HG03097 (cell line): Measurements from ENCODE around the gene PNPLA5.

Experiments
- ATAC-seq: cut with Tn5 transposase; IDR thresholded peaks from one replicate; pipeline ENCODE4 v1.9.1; 2021; ENCODE audit not compliant: unreplicated experiment, low FRiP score

PNPLA5 gene

DNA sequence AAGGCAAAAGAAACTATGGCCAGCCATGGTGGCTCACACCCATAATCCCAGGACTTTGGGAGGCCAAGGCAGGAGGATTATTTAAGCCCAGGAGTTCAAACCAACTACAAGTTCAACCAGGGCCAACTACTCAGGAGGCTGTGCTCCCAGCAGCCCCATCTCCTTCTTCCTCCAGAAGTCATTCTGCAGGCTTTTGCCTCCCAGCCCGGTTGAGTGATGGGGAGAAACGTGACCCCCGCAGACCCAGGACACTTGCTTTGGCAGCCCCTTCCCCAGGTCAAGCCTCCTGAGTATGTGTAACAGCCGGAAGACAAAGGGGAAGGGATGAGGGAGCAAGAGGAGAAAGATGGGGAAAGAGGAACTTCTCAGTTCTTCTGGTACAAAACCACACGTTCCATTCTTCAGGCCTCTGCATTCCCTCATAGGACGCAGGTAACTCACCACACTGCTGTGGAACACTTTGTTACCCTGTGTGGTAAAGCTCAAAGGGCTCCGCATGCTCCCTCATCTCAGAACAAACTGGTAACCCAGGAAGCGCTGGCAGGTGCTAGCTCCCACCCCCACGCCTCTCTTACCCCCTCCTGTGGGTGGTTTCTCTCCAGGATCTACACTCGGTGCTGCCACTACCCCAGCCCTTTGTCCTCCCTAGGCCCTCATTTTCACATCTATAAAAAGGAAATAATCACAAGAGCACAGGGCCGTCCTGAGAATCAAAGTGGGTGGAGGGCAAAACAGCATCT is 33.5 kb downstream of the PNPLA5 start:
- no peak for ATAC-seq

DNA sequence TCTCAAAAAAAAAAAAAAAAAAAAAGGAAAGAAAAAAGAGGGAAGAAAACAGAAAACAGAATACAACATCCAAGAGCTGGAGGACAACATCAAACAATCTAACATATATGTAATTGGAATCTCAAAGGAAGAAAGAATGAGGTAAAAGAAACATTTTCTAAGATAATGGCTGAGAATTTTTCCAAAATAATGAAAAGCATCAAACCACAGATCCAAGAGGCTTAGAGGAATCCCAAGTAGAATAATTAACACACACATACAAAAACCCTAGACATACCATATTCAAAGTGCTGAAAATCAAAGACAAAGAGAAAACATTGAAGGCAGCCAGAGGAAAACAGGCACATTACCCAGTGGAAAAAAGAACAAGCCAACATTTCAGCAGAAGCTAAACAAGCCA is 34.4 kb downstream of the PNPLA5 start:
- ATAC-seq = no peak

DNA sequence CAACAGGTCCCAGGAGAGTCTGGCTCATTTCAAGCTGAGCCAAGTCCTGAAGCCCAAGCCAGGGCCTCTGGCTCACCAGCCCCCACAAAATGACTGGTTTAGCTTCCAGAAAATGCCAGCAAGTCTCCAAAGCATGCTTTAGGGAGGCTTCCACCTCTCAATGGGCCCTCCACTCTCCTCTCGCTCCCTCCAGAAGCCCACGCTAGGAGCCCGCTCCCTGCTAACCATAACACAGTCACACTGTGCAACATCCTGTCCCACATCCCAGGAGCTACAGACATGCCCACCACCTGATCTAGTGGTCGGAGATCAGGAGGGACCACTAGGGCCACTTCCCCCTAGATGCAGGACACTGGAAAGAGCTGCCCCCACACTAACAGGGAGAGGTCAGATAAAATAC is 36.4 kb downstream of the PNPLA5 start:
- no peak for ATAC-seq

DNA sequence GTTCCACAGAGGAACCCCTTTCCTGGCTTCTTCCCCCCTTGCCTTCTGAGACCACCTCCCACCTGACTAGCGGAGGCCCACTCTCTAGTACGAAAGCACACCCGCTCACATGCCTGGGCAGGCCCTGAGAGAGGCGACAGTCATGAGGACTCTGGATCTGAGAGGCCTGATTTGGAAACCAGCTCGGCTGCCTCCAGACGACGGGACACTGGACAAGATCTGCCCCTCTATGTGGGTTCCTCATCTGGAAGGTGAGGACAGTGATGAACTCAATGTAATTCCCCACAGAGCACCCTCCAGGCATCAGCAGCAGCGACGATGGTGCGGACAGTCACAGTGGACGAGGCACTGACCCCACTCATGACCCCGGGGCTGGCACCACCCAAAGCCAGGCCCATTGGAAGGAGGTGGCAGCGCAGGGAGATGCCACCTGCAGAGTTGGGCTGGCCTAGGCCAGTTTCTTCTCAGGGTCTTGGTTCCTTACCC is 37.0 kb downstream of the PNPLA5 start:
- ATAC-seq = no peak

DNA sequence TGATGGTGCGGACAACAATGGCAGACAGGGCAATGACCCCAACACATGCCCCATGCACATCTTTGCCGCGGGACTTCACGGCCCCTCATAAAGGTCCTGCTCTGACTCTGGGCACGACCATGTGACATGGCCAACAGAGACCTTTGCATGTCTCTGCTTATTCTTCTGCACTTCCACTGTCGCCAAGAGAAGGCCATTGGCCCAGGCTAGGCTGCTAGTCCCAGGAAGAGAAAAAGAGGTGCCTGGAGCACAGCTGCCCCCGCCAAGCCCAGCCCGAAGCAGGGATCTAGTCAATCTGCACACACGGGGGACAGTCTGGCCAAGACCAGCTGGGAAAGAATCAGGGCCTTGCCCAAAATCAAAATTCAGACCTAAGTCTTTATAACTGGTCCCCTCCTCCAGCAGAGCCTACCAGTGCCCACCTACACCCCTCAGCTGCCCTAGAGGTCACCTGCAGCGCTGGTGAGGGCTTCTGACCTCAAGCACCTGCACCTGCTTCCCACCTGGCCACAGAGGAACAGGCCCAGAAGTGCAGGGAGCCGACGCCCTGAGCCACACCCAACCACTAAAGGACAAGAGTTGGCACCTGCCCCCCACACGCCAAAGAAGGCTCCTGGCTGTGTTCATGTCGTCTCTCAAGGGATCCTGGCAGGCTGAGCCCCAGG is 37.6 kb downstream of the PNPLA5 start:
- no peak for ATAC-seq

DNA sequence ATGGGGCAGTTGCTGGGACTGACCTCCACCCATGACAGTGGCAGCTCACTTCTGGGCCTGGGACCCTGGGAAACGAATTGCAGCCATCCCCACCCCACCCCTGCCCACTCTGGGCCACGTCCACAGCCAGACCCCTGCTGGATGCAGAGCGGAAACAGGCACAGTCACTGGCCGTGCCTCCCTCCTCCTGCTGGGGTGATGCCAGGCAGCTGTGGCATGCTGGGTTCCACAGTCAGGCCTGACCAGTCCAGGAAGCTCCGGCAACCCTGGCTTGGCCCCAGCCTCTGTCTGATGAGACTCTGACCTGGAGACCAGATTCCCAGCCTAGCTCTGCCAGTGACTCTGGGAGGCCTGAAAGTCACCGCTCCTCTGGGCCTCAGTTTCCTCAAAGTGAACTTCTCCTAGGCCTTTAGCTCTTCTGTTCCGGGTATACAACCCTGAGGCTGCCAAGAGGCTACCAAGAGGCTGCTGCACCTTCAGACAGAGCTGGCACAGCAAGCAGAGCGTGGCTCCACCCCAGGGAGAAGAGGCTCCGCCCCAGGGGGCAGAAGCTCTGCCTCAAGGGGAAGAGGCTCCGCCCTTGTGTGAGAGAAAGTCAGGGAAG is 38.4 kb downstream of the PNPLA5 start:
- no peak for ATAC-seq

DNA sequence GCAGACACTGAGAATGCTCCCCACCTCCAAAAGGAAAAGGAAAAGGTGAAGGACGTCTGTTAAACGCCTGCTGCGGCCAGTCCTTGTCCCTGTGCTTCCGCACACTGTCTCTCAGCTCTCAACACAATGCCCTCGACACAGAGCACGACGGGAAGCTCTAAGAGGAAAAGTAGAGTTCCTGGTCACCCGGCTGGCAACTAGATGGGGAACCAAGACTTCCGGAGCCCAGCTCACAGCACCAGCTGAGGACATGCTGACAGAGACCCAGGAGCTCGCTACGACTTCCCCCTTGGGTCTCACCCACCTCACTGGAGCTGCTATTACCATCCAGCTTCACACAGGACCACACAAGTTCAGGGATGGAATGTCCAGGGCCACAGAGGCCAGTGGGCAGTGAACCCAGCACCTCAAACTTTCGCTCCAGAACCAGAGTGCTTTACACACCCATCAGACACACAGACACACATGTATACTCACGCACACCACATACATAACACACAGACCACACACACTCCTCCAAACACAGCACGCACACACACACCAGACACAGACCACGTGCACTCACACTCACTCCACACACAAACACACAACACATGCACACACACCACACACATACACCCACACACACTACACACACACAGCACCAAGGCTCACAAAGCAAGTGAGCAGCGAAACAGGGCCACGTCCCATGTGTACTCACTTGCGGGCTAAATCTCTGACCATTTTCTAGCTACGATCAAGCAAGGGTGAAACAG is 39.1 kb downstream of the PNPLA5 start:
- no peak for ATAC-seq

DNA sequence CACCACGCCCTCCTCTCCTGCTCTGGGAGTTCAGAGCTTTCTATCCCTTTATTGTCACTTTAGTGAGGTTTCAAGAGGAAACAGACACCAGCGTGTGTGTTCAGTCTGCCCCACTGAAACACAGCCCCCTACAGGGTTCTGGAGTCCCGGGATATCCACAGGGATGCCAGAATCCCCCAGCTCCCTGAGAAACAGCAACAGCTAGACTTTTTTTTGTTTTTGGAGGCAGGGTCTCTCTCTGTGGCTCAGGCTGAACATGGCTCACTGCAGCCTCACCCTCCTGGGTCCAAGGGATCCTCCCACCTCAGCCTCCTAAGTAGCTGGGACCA is 39.9 kb downstream of the PNPLA5 start:
- ATAC-seq = no peak

DNA sequence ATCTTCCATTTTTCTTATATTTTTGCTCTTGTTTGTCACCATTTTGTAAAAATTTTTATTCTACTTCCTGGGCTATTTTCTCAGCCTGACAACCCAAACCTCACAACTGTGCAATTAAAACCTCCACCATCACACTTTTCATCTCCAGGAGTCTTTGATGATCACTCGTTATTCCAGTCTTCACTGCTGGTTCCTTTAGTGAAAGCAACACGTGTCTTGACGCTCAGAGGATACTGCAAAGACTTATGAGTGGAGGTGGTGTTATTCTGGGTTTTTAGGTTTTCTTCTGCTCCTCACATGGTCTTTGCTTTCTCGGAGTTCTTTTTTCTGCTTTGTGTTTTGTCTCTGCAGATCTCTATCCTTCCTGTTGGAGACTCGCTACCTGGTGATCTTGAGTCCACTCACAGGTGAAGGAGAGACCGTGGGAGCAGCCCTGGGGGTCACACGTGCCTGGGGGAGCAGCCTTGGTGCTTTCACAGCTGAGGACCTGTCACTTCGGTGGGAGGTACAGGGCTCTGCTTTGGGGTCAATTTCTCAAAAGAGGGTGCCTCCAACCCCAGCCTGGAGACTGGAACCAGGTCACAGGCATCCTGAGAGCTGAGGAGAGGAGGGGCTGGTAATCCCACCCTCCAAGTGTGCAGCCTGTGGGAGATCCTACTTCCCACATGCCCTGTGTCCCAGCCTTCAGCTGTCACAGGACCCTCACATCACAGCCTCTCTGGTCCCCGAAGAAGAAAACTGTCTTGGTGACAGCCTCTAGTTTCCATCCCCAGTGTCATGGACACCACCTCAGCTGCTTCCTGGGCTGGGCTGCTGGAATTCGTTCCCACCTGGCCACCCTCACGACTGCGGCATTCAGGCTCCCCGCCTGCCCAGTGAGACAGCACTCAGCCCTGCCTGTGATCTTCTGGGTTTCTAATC is 40.5 kb downstream of the PNPLA5 start:
- no peak for ATAC-seq

DNA sequence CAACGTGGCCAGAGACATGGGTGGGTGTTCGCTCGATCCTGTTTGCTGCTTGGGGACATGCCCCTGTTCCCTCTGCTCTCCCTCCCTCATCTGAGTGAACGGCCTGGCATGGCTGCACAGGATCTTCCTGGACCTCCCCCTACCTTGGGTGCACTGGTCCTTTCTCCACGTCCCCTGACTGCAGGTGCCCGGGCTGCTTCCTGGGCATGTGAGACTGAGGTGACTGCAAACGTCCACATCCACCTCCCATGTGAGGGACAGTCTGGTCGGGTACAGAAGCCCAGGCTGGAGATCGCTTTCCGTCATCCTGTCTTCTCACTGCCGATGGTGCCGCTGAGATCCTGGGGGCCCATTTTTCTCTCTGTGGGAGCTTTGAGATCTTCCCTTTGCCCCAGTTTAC is 41.3 kb downstream of the PNPLA5 start:
- ATAC-seq = no peak

DNA sequence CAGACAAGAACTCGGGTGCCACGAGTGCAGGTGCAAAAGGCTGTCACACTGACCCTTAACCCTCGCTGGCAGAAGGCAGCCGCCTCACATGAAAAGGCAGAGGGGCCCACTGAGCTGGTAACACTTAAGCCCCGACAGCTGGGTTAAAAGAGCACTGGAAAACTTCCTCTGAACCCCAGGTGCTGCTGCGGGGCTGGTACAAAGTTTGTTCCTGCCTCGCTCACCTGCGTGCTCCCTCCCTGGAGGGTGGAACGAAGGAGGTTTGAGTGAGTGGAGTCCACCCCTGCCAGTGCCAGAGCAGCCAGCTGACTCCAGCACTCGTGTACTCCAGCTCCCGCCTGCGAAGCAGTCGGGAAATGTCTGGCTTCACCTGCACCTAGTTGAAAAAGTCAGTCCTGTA is 42.1 kb downstream of the PNPLA5 start:
- no peak for ATAC-seq

DNA sequence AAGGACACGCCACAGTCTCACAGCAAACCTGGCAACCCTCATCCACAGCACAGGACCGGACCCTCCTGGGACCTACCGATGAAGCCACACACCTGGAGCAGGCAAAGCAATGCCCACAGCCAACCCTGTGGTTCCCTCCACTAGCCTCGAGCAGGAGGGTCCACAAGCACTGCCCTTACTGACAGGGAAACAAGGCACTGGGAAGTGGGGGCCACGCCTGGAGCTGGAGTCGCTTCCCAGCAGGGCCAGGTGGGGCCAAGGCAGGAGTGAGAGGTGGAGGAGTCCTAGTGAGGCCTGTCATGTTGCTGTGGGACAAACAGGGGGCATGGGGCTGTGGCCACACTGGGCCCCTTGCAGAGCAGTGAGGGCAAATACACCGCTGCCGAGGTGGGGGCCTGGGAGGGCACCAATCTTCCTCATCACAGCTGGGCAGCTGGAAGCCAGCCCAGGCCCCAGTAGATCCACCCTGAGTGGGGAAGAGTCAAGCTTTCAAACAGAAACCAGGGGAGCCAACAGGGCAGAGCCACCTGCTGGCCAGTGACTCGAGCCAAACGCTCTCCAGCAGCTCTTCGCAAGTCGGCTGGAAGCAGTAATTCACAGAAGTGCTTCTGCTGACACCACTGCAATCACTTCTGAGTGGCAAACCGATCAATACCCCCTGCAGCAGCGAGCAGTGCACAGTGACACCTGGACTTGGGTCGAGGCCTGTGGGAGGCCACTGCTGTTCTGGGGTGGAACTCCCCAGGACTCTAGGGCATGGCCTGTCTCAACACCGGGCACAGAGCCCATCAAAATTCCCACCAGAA is 43.2 kb downstream of the PNPLA5 start:
- no peak for ATAC-seq

DNA sequence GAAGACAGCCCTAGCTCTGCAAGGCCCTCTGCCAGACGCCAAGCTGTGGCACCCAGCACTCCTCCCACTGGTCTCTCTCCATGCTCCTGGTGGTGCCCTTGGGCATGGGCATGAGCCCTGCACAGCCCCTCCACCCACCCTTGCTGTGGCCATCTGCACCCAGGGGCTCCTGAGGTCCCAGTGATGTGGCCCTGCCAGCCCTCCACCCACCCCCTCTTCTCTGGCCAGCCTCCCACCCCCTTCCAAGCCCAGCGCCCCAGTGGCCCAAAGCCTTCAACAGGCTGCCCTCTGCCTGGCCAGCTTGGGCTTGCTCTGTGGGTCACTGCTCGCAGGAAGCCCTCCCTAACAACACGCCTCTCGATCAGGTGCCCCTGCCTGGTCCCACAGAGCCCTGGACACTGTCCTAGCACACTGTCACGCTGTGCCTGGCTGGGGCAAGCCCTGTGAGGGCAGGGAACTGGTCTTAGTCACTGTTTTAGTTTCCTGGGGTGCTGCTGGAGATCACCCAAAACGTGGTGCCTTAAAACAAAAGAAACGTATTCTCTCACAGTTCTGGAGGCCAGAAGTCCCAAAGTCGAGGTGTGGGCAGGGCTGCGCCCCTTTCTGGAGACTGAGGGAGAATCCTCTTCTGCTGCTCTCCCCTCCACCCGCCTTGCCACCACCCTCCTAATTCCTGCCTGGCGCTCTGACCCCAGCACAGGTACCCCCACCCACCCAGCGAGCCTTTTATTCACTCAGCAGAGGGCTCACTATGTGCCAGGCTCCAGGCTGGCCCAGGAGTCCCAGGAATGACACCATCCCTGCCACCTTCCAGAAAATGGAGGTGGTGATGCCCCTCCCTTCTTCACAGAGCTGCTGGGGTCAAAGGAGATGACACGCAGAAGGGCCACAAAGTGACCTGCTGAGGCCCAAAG is 44.2 kb downstream of the PNPLA5 start:
- no peak for ATAC-seq

DNA sequence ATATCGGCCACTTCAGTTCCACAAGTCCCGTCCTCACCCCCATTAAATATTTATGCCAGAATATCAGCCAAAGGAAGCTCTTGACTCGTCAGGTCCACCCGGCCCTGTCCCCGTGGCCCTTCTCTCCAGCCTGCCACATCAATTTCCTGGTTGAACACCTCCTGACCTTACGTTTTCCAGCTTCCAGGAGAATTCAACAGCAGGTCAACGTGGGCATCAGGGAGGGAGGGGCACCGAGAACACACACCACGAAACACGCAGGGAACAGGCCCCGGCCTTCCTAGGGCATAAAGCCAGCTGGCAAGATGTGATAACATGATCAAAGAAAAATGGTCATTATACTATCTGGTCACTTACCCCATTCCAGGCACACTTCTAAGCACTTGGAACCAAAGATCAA is 44.8 kb downstream of the PNPLA5 start:
- ATAC-seq = no peak

DNA sequence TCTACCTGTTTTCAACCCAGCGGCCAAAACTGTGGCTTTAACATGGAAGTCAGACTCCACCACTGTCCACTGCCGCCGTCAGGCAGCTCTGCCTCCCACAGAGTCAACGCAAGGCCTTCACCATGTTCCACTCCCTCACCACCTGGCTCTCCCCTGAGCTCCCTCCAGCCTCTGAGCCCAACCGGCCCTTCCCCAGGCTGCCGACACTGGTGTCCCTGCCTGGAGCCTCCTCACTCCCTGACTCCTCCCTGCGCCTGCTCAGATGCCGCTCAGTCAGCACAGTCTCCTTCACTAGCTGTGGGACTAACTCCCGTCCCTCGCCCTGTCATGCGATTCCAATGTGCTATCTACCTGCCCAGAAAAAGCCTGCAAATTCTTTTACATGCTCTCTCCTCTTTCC is 45.8 kb downstream of the PNPLA5 start:
- ATAC-seq = no peak

DNA sequence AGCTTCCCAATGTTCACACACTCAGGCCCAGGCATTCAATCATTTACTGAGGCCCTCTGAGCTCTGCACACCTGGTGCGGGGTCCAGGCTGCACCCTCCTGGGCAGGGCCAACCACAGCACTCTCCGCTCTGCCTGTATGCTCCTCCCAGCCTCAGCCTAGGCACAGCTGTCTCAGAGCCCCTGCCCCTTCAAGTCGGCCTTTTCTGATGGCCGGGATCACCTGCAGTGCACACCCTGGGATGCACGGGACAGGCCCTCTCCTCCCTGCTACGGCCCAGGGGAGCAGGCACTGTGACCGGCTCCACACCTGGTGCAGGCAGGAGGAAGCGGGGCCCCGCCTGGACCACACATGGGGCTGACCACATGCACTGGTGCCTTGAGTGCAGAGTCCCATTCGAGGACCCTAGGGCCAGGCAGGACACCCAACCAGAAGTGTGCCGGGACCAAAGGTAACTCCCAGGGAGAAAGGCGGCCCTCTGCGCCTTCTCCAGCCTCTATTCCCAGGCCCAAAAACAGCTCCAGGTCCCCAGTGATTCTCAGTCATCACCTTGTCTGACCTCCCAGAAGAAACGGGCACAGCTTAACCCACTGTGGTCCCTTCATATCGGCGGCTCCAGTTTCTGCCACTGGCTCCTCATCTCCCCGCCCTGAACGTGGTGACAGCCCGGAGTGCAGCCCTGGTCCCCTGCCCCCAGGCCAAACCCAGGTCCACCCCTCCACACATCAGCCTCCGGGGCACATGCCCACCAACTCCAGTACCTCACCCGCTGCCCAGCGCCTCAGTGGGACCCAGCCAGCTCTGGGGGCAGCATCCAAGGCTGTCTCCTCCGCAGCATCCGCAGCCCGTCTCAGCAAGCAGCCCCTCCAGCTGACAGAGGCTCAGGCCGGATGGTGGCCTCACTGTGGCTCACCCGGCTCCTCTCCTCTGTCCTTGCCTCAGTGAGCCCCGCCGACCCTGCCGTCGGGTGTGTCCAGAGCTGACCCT is 47.0 kb downstream of the PNPLA5 start:
- no peak for ATAC-seq

DNA sequence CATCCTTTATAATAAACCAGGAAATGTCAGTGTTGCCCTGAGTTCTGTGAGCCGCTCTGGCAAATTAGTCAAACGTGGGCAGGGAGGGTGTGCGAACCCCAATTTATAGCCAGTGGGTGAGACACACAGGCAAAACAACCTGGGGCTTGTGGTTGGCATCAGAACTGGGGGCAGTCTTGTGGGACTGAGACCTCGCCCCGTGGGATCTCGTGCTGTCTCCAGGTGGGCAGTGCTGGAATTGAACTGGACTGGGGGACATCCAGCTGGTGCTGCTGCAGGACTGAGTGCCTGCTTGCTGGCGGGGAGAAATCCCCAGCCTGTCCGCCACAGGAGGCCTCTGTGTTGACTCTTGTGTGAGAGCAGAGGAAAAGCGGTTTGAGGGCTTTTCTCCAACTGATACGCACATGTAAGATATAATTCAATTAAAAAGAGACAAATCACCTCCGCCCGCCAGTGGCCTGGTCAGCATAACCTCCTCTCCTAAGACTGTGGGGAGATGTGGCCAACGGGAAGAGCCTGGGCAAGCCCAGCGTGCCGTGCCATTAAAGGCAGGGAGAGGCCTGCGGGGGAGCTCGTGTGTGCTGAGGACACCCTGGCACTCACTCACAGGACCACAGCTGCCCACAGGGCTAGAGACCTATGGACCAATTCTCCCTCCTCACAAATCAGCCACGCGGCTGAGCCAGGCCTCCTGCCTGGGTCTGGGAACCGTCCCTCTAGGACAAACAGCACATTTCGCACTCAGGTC is 47.9 kb downstream of the PNPLA5 start:
- ATAC-seq = no peak
